Right lobe of liver (tissue), 4 donors: ENCODE data around the gene DUOXA2.

Source experiments
- CTCF ChIP-seq, 4 donors: fragments of 200-600 bp in 3 of 4; fragments of 450-650 bp in 1 of 4; IDR thresholded peaks; one replicate each; pipeline versions ENCODE4 v1.5.1 to v1.8.0; 2016 to 2022; ENCODE audit warnings: antibody characterized with exemption in 4 of 4, mild to moderate bottlenecking in 2 of 4
- POLR2A ChIP-seq: fragments of 450-650 bp; IDR thresholded peaks from one replicate; pipeline ENCODE4 v1.6.1; 2017; ENCODE audit warnings: antibody characterized with exemption, mild to moderate bottlenecking
- donor health status: DM: no; HTN: no; CAD: no.
- donor health status: DM: no; HTN: no; CAD: no.
- donor health status: DM: no; HTN: yes; CAD: no.

GRCh38 chr15:45097466-45097865, 16.7 kb upstream of the DUOXA2 start:
- TF ChIP-seq POLR2A (no peak), CTCF (IDR thresholded peaks at IDR 0.05) (no peak)
